Ramos (cell line): ENCODE measurements around the gene LILRB5.

ENCODE experiments used
- in situ Hi-C: fragments of 300-500 bp; cut with MboI; formaldehyde crosslinking; loops from one replicate; pipeline ENCODE4 v1.14.3; 2022; ENCODE audit warnings: low sequenced_read_pairs; ENCODE audit not compliant: unreplicated experiment

The LILRB5 gene

GRCh38 chr19:54201172-54201701 is 55.8 kb downstream of the LILRB5 start:
- in situ Hi-C loops, result no loop called here
